ENCODE data around the gene TSTD1.

The TSTD1 gene

GRCh38 chr1:161038523-161039153 lies at the start of gene TSTD1:
Gene TSTD1 (minus strand): TSS chr1:161038964. CDS start chr1:161038889, 75 bp downstream.
- DNase-seq, result peak; percentile 41

- DNase-seq, result no peak
These were observed 47.7 kb upstream of the TSTD1 start for GRCh38 chr1:161086457-161086856.

GRCh38 chr1:161085165-161085564 lies 46.4 kb upstream of the TSTD1 start:
- no peak for DNase-seq

- DNase-seq, result no peak
These were observed 45.8 kb upstream of the TSTD1 start for GRCh38 chr1:161084597-161084988.

GRCh38 chr1:161083748-161084596 lies 45.2 kb upstream of the TSTD1 start:
- DNase-seq, result no peak

- DNase-seq, result peak; percentile 89 to 98
These were observed 44.4 kb upstream of the TSTD1 start for GRCh38 chr1:161082996-161083747.

- DNase-seq, result no peak
These were observed 43.7 kb upstream of the TSTD1 start for GRCh38 chr1:161082483-161082882.

- no peak for DNase-seq
These were observed 42.8 kb upstream of the TSTD1 start for GRCh38 chr1:161081519-161081918.

GRCh38 chr1:161080441-161081405 lies 42.0 kb upstream of the TSTD1 start:
- peak in 1 of 2 donors; percentile 49 for DNase-seq

- DNase-seq, result no peak
These were observed 40.8 kb upstream of the TSTD1 start for GRCh38 chr1:161079436-161080110.

- no peak for DNase-seq
These were observed 38.7 kb upstream of the TSTD1 start for GRCh38 chr1:161077426-161077825.

GRCh38 chr1:161076410-161076809 lies 37.6 kb upstream of the TSTD1 start:
- DNase-seq, result no peak

- no peak for DNase-seq
These were observed 36.1 kb upstream of the TSTD1 start for GRCh38 chr1:161074676-161075368.

GRCh38 chr1:161073474-161074121 lies 34.8 kb upstream of the TSTD1 start:
- no peak for DNase-seq

GRCh38 chr1:161072751-161073449 lies 34.1 kb upstream of the TSTD1 start:
- no peak for DNase-seq

GRCh38 chr1:161071886-161072371 lies 33.2 kb upstream of the TSTD1 start:
- DNase-seq, result peak; percentile 58 to 76

- DNase-seq, result no peak
These were observed 32.0 kb upstream of the TSTD1 start for GRCh38 chr1:161070761-161071160.

- DNase-seq, result peak; percentile 70 to 84
These were observed 31.0 kb upstream of the TSTD1 start, which contains the start of gene ARHGAP30 for GRCh38 chr1:161069731-161070270. Gene ARHGAP30 (minus strand): TSS chr1:161069891. CDS start chr1:161069624, 267 bp downstream.

- DNase-seq, result no peak
These were observed 30.5 kb upstream of the TSTD1 start for GRCh38 chr1:161069241-161069640.

All from inflammatory macrophage treated with lipopolysaccharide for 1 hour (primary cell).